Measurements from ENCODE around the gene EEF1A2. TPM values are rescaled to one million over a fixed set of nuclear protein-coding genes. Genes with fewer than 3 reads are reported as not detected.

Gene EEF1A2
- polyA plus RNA-seq, 2 of the 4 experiments (the other 2 are of a cell fraction): 16.3 to 129 TPM

DNA sequence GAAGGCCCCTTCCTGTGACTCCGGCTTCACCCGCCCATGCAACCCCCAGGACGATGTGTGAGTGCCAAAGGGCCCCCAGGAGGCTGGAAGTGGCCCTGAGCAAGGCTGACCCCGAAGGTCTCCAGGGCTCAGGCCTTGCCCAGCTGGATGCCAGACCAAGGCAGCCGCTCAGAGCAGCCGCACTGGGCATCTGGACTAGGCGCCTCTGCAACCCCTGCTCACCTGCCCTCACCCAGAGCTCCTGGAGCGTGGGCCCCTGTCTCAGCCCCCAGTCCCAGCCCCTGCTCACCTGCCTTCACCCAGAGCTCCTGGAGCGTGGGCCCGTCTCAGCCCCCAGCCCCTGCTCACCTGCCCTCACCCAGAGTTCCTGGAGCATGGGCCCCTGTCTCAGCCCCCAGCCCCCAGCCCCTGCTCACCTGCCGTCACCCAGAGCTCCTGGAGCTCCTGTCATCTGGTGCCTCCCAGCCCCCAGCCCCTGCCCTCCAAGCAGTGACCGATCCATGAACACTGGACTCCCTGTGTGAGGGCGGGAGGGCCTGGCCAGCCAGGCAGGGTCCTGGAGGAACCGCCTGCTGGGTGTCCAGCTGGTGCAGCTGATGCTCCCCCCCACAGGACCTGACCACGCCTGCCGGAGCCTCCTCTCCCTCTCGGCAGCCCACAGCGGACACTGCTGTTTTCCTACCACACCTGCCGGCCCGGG, 47.5 kb upstream of the EEF1A2 start:
- POLR2A ChIA-PET: no interaction called here

DNA sequence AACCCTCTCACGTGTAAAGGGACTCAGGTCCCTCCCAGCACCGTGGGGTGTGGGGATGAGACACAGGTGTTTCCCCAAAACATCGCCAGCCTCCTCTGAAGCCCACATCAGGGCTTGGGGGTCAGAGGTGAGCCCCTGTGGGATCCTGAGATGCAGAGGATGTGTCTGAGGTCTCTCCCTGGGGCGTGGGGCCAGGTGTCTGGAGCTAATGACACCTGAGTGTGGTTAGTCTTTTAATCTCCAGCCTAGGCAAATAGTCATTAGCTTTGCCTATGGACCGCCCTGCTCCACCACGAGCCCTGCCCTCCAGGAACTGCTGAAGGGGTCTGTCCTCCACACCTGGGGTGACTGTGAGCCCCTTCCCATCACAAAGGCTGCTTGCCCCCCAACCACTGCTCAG, 46.9 kb upstream of the EEF1A2 start:
- Histone ChIP-seq H3K4me2 (no peak overlapping the region), H3K4me3 (no peak overlapping the region), H3K4me1 (peaks cover 11% of the 10 kb centered on the region), H3K27ac (peak overlapping the region in 1 of 2 experiments; percentile 66; a peak in 1 of 6 replicates), H3K9me3 (no peaks in the 10 kb centered on the region)
- no peak for ATAC-seq
- no peak for FAIRE-seq
- ChIA-PET CTCF (interaction anchor here (1.0 to 3.3 kb wide), 3 partner anchors 8 to 428 kb away, joined by 4 to 22 read pairs (median 4); partner anchors contain the start of gene PTK6), POLR2A (no interaction called here)
- TF ChIP-seq EHF (CRISPR knock-in tag; IDR thresholded peaks at IDR 0.05) (no peak), JUNB (IDR thresholded peaks at IDR 0.05) (no peak), SREBF2 (IDR thresholded peaks at IDR 0.05) (no peak), MYC (IDR thresholded peaks at IDR 0.05; ENCODE audit: borderline replicate concordance, low read length) (no peak), BHLHE40 (IDR thresholded peaks at IDR 0.05; ENCODE audit: low read depth, low read length) (no peak), KDM1A (IDR thresholded peaks at IDR 0.05; ENCODE audit: low read depth) (no peak), HDAC2 (IDR thresholded peaks at IDR 0.05) (no peak), RFX5 (IDR thresholded peaks at IDR 0.05) (no peak), ZFP36 (IDR thresholded peaks at IDR 0.05; ENCODE audit: borderline replicate concordance, partially characterized antibody) (no peak)
- TF ChIP-seq, protein P1, sequence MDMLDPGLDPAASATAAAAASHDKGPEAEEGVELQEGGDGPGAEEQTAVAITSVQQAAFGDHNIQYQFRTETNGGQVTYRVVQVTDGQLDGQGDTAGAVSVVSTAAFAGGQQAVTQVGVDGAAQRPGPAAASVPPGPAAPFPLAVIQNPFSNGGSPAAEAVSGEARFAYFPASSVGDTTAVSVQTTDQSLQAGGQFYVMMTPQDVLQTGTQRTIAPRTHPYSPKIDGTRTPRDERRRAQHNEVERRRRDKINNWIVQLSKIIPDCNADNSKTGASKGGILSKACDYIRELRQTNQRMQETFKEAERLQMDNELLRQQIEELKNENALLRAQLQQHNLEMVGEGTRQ (IDR thresholded peaks at IDR 0.05): no peak
- DNase-seq (ENCODE audit: low read depth in 1 of 2, low spot score in 1 of 2): no peak
- 48% methylated on average over 5 of the region's 6 CpGs for WGBS (ENCODE audit: missing lambda C conversion rate)

More for the DNA sequence above, 47.5 kb upstream of the EEF1A2 start:
- Histone ChIP-seq H3K27ac (no peak overlapping the region), H3K4me3 (no peak overlapping the region), H3K4me2 (no peak overlapping the region), H3K4me1 (peaks cover 11% of the 10 kb centered on the region), H3K9me3 (no peaks in the 10 kb centered on the region)
- no peak for FAIRE-seq
- CTCF ChIA-PET: interaction anchor here (1.0 to 3.3 kb wide), 3 partner anchors 8 to 428 kb away, joined by 4 to 22 read pairs (median 4); partner anchors contain the start of gene PTK6
- TF ChIP-seq JUNB (IDR thresholded peaks at IDR 0.05): no peak
- TF ChIP-seq KDM1A (IDR thresholded peaks at IDR 0.05; ENCODE audit: low read depth): no peak
- TF ChIP-seq, protein P2, sequence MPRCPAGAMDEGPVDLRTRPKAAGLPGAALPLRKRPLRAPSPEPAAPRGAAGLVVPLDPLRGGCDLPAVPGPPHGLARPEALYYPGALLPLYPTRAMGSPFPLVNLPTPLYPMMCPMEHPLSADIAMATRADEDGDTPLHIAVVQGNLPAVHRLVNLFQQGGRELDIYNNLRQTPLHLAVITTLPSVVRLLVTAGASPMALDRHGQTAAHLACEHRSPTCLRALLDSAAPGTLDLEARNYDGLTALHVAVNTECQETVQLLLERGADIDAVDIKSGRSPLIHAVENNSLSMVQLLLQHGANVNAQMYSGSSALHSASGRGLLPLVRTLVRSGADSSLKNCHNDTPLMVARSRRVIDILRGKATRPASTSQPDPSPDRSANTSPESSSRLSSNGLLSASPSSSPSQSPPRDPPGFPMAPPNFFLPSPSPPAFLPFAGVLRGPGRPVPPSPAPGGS (IDR thresholded peaks at IDR 0.05): no peak
- TF ChIP-seq FOXS1 (CRISPR knock-in tag; IDR thresholded peaks at IDR 0.05): no peak
- no peak for TF ChIP-seq TFCP2L1 (CRISPR knock-in tag; IDR thresholded peaks at IDR 0.05)
- no peak for TF ChIP-seq NR3C1 (IDR thresholded peaks at IDR 0.05)
- TF ChIP-seq CBX2 (IDR thresholded peaks at IDR 0.05; ENCODE audit: borderline replicate concordance, low read depth): no peak
- TF ChIP-seq, protein P3, sequence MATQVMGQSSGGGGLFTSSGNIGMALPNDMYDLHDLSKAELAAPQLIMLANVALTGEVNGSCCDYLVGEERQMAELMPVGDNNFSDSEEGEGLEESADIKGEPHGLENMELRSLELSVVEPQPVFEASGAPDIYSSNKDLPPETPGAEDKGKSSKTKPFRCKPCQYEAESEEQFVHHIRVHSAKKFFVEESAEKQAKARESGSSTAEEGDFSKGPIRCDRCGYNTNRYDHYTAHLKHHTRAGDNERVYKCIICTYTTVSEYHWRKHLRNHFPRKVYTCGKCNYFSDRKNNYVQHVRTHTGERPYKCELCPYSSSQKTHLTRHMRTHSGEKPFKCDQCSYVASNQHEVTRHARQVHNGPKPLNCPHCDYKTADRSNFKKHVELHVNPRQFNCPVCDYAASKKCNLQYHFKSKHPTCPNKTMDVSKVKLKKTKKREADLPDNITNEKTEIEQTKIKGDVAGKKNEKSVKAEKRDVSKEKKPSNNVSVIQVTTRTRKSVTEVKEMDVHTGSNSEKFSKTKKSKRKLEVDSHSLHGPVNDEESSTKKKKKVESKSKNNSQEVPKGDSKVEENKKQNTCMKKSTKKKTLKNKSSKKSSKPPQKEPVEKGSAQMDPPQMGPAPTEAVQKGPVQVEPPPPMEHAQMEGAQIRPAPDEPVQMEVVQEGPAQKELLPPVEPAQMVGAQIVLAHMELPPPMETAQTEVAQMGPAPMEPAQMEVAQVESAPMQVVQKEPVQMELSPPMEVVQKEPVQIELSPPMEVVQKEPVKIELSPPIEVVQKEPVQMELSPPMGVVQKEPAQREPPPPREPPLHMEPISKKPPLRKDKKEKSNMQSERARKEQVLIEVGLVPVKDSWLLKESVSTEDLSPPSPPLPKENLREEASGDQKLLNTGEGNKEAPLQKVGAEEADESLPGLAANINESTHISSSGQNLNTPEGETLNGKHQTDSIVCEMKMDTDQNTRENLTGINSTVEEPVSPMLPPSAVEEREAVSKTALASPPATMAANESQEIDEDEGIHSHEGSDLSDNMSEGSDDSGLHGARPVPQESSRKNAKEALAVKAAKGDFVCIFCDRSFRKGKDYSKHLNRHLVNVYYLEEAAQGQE (IDR thresholded peaks at IDR 0.05): no peak
- no peak for TF ChIP-seq RARB (CRISPR knock-in tag; IDR thresholded peaks at IDR 0.05)
- no peak for ATAC-seq
- WGBS (ENCODE audit: missing lambda C conversion rate): 85% methylated on average over 12 of the region's 20 CpGs
- DNase-seq (ENCODE audit: low read depth in 1 of 2, low spot score in 1 of 2): no peak
